Neural cell (in vitro differentiated cells): ENCODE results near the gene MPC1L.

ENCODE experiments used
- EZH2 ChIP-seq: fragments of 200-600, 300-800 bp; shearing (Covaris generic), sonication (generic); IDR thresholded peaks from 2 replicates; pipeline ENCODE4 v1.6.1; 2014; ENCODE audit warnings: antibody characterized with exemption, low read length, borderline replicate concordance, mild to moderate bottlenecking; ENCODE audit not compliant: insufficient read depth, poor library complexity, severe bottlenecking
- MXI1 ChIP-seq: fragments of 450-650 bp; conservative IDR thresholded peaks from 2 replicates; pipeline ENCODE4 v1.6.1; 2014; ENCODE audit warnings: antibody characterized with exemption, mild to moderate bottlenecking; ENCODE audit not compliant: poor library complexity, severe bottlenecking
- TF ChIP-seq, protein P1 (sequence below): fragments of 450-650 bp; IDR thresholded peaks from 2 replicates; pipeline ENCODE4 v1.5.1; 2014; ENCODE audit warnings: antibody characterized with exemption, mild to moderate bottlenecking, moderate library complexity; ENCODE audit not compliant: poor library complexity, severe bottlenecking
- TF ChIP-seq, protein P2 (sequence below): IDR thresholded peaks from 2 replicates; pipeline ENCODE4 v1.6.1; 2012; ENCODE audit warnings: borderline replicate concordance

DNA sequence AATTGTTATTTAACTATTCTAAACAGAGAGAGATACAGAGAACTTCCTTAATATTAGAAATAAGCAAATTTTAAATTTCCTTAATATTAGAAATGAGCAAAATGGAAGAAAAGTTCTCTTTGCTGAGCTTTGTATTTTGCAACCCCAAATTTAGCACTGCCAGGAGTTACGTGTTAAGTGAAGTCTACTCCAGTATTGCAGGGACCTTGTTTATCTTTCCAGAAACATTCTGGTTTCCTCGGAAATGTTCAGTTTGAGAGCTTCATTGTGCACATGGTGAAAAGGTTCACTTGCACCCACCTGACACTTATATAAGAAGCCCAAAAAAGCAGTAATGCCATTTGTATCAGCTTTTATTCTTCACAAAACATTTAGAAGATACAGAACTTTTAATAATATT is 30.3 kb downstream of the MPC1L start:
- TF ChIP-seq, protein P1, sequence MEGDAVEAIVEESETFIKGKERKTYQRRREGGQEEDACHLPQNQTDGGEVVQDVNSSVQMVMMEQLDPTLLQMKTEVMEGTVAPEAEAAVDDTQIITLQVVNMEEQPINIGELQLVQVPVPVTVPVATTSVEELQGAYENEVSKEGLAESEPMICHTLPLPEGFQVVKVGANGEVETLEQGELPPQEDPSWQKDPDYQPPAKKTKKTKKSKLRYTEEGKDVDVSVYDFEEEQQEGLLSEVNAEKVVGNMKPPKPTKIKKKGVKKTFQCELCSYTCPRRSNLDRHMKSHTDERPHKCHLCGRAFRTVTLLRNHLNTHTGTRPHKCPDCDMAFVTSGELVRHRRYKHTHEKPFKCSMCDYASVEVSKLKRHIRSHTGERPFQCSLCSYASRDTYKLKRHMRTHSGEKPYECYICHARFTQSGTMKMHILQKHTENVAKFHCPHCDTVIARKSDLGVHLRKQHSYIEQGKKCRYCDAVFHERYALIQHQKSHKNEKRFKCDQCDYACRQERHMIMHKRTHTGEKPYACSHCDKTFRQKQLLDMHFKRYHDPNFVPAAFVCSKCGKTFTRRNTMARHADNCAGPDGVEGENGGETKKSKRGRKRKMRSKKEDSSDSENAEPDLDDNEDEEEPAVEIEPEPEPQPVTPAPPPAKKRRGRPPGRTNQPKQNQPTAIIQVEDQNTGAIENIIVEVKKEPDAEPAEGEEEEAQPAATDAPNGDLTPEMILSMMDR, result no peak
- TF ChIP-seq EZH2 (no peak), MXI1 (no peak)
- TF ChIP-seq, protein P2, sequence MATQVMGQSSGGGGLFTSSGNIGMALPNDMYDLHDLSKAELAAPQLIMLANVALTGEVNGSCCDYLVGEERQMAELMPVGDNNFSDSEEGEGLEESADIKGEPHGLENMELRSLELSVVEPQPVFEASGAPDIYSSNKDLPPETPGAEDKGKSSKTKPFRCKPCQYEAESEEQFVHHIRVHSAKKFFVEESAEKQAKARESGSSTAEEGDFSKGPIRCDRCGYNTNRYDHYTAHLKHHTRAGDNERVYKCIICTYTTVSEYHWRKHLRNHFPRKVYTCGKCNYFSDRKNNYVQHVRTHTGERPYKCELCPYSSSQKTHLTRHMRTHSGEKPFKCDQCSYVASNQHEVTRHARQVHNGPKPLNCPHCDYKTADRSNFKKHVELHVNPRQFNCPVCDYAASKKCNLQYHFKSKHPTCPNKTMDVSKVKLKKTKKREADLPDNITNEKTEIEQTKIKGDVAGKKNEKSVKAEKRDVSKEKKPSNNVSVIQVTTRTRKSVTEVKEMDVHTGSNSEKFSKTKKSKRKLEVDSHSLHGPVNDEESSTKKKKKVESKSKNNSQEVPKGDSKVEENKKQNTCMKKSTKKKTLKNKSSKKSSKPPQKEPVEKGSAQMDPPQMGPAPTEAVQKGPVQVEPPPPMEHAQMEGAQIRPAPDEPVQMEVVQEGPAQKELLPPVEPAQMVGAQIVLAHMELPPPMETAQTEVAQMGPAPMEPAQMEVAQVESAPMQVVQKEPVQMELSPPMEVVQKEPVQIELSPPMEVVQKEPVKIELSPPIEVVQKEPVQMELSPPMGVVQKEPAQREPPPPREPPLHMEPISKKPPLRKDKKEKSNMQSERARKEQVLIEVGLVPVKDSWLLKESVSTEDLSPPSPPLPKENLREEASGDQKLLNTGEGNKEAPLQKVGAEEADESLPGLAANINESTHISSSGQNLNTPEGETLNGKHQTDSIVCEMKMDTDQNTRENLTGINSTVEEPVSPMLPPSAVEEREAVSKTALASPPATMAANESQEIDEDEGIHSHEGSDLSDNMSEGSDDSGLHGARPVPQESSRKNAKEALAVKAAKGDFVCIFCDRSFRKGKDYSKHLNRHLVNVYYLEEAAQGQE, result no peak
